Renal pelvis (tissue), 12 donors: Measurements from ENCODE around the gene PRR14. TPM values are rescaled to one million over a fixed set of nuclear protein-coding genes. Genes with fewer than 3 reads are reported as not detected.
A peak's percentile ranks its signal among the peaks of the same experiment; 100 is the strongest.

Experiments used
- DNase-seq: peaks from one replicate; pipeline ENCODE4 v3.0.0-alpha.2; 2013
- long read RNA-seq, 16 experiments: transcript quantifications; one replicate each; lab custom pipeline, GENCODE V29; 2026
- polyA plus RNA-seq, 3 donors: library from polyadenylated mRNA; unstranded; fragments of 120-200 nt; gene quantifications; one replicate each; pipeline ENCODE4 v1.2.1, GENCODE V29; 2013; ENCODE audit not compliant: insufficient read length in 3 of 3

Gene PRR14
- polyA plus RNA-seq = 10 to 100 TPM; 50.6 to 52.4 (median 51.8) TPM
- long read RNA-seq, donor 1, partial matches to known transcripts = 0 of 8 reads
- long read RNA-seq, donor 1, other reads (novel, unspliced or antisense) = 0 of 8 reads
- long read RNA-seq, donor 2, partial matches to known transcripts = 0 of 7 reads
- long read RNA-seq, donor 2, other reads (novel, unspliced or antisense) = 0 of 7 reads
- long read RNA-seq, donor 3, partial matches to known transcripts = 0 of 7 reads
- long read RNA-seq, donor 3, other reads (novel, unspliced or antisense) = 0 of 7 reads
- long read RNA-seq, donor 4, partial matches to known transcripts = 5 of 16 reads
- long read RNA-seq, donor 4, other reads (novel, unspliced or antisense) = 0 of 16 reads
- long read RNA-seq, donor 5, partial matches to known transcripts = 11 of 15 reads
- long read RNA-seq, donor 5, other reads (novel, unspliced or antisense) = 0 of 15 reads
- long read RNA-seq, donor 6, transcript PRR14-202 (12 exons, 2,198 nt) = major isoform, 6 of 10 reads
- long read RNA-seq, donor 6, partial matches to known transcripts = 0 of 10 reads
- long read RNA-seq, donor 6, other reads (novel, unspliced or antisense) = 0 of 10 reads
- long read RNA-seq, donor 7, partial matches to known transcripts = 8 of 15 reads
- long read RNA-seq, donor 7, other reads (novel, unspliced or antisense) = 0 of 15 reads
- long read RNA-seq, donor 8, partial matches to known transcripts = 0 of 7 reads
- long read RNA-seq, donor 8, other reads (novel, unspliced or antisense) = 0 of 7 reads
- long read RNA-seq, donor 9, partial matches to known transcripts = 13 of 20 reads
- long read RNA-seq, donor 9, other reads (novel, unspliced or antisense) = 0 of 20 reads
- long read RNA-seq, donor 10, partial matches to known transcripts = 0 of 11 reads
- long read RNA-seq, donor 10, other reads (novel, unspliced or antisense) = 0 of 11 reads
- long read RNA-seq, donor 11, partial matches to known transcripts = 0 of 10 reads
- long read RNA-seq, donor 11, other reads (novel, unspliced or antisense) = 0 of 10 reads
- long read RNA-seq, donor 12, partial matches to known transcripts = 5 of 11 reads
- long read RNA-seq, donor 12, other reads (novel, unspliced or antisense) = 0 of 11 reads
- long read RNA-seq, donor 13, partial matches to known transcripts = 6 of 10 reads
- long read RNA-seq, donor 13, other reads (novel, unspliced or antisense) = 0 of 10 reads
- long read RNA-seq, donor 14 = 0 reads
- long read RNA-seq, donor 15 = 0 reads
- long read RNA-seq, donor 16, partial matches to known transcripts = 6 of 13 reads
- long read RNA-seq, donor 16, other reads (novel, unspliced or antisense) = 0 of 13 reads

DNA sequence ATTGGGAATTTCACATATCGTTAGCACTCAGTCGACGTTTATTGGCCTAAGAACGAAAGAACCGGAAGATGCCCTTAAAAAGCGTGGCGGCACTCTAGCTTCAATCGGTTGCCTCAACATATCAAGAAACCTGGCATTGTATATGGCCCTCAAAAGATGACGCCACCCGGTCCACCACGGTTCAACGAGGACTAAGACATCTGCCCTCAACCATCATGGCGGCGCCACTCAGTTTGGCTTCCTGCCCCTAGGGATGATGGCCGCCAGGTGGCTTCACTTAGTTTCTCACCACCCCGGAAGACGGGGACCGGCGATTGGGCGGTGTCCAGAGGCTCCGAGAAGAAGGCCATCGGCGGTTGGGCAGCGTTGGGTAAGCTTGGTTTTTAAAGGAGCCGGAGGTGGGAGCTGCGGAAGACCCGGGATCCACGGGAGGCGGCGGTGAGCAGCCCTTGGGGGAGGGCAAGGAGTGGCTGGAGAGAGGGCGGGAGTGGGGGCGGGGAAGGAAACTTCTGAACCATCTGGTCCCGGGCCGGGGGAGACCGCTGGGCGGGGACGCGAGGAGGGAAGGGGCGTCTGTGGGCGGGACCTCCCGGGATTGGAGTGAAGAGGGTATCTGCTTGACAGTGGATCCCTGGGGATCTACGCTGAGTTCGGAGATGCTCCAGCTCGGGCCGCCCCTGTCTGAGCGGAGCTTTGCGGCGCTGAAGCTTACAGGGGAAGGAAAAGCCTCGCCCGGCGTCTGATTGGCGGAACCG is at the start of gene PRR14:
PRR14 (plus strand) TSS at position 592 of the 755 bp plus-strand sequence. CDS start 686 bp downstream, outside the sequence.
- DNase-seq = peak; percentile 100

GRCh38 chr16:30601966-30602365 is 48.8 kb upstream of the PRR14 start:
- DNase-seq = no peak

GRCh38 chr16:30602616-30603277 is 48.0 kb upstream of the PRR14 start:
- no peak for DNase-seq

- no peak for DNase-seq
Measured at GRCh38 chr16:30603945-30604315, 46.8 kb upstream of the PRR14 start.

- DNase-seq = no peak
Measured at GRCh38 chr16:30604316-30604947, 46.3 kb upstream of the PRR14 start.

DNA sequence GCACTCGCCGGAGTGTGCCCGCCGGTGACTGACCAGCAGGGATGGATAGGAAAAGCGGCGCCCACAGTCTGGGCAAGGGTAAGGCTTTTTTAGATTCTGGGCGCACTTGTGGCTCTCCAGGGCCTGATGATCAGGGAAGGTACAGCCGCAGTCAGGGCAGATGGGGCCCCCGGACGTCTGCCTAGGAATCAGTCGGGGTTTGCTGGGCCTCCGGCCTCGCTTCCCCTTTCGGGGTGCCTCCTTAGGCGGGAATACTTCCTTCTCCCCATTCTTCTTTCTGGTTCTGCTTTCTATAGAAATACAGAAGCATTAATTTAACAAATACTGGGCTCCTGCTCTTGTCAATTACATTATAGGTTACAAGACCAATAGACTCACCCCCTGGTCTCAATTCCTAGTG is 45.6 kb upstream of the PRR14 start:
- no peak for DNase-seq

- no peak for DNase-seq
Measured at GRCh38 chr16:30606004-30606403, 44.8 kb upstream of the PRR14 start.

GRCh38 chr16:30609002-30609925 is 41.5 kb upstream of the PRR14 start:
- no peak for DNase-seq

- peak; percentile 99 for DNase-seq
Measured at GRCh38 chr16:30609926-30610839, 40.6 kb upstream of the PRR14 start, which contains the start of gene ZNF689. ZNF689 (minus strand) TSS chr16:30610389; CDS start chr16:30610041, 348 bp downstream.

DNA sequence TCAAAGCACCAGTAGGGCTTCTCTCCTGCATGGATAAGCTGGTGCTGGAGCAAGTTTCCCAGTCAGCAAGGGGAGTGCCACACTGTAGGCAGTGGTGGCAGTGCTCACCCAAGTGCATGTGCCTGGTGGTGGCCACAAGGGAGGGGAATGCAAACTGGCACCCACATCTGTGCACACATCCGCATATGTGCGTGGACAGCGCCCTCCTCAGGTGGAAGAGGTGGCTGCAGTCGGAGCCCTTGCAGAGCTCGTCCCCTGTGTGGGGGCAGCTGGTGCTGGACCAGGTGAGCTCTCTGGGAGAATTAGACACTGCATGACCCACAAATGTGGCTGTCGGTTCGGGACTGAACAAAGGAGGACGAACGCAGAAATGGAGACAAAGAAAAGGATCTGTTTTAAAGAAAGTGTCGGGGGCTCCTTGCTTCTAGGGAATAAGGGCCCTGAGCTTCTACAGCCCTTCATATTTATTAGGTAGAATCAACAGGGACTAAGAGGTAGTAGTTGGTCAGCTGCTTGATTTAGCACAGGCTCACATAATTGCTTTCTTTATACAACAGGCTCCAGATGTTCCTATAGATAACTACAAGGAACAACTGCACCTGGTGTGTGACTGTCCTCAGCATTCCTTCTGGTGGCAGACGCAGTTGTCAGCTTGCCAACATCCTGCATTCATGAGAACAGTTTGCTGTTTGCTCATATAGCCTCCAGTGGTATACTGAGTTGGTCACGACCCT is 35.2 kb upstream of the PRR14 start:
- no peak for DNase-seq

DNA sequence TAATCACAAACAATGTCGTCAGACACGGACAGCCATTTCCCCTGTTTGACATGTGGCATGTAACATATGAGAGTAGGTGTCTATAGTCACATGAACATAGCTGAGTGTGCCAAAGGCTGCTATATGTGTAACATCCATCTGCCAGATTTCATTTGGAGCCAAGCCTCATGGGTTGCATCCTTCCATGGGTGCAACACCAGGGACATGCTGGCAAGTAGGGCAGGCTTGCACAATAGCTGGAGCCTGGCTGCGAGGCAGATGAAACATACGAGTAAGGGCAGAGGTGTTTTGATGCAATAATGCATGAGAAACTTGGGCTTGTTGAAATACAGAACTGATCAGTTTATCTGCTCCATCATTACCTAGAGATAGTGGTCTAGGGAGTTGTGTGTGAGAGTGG is 31.6 kb upstream of the PRR14 start:
- DNase-seq = no peak

DNA sequence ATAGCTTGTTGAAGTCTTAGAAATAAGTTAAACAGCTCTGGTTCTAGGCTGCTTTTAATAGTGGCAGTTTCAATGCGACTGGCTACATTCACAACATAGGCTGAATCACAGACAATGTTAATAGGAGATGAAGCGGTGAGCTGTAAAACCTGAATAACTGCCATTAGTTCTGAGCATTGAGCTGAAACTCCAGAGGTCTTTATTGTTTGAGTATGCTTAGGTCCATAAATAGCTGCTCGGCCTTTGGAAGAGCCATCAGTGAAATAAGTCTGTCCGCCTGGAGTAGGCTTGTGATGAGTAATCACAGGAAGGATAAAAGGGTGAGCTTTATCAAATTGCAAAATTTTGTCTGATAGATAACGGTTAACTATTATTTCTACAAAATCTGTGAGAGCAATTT is 31.1 kb upstream of the PRR14 start:
- no peak for DNase-seq

DNA sequence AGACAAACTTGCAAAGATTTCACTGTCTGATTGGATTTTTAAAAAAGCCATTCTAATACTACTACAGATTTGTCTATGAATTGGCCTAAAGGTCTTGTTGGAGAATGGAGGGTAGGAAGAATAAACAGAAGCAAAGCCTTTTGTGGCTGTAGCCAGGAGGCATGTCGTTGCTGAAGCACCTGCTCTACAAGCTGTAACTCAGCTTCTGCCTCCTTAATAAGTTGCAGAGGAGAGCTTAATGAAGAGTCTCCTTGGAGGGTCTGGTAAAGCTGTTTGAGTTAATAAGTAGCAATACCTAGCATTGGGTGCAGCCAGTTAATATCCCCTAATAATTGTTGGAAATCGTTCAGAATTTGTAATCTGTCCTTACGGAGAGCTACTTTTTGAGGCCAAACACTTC is 30.6 kb upstream of the PRR14 start:
- no peak for DNase-seq

DNA sequence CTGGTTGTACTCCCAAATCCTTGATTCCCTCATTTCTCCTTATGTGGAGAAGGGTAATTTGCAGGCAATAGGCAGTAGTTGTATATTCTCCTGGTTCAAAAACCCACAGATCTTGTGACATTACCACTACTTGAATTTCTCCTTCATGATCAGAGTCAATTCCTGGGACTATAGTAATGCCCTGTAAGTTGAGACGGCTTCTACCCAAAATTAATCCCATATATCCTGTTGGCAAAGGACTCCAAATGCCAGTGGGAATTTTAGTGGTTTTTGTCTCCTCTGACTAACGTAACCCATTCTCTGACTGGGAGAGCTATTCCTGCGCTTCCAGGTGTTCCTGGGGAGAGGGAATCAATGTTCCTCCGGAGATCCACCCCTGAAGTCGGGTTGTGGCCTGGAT is 29.0 kb upstream of the PRR14 start:
- no peak for DNase-seq

DNA sequence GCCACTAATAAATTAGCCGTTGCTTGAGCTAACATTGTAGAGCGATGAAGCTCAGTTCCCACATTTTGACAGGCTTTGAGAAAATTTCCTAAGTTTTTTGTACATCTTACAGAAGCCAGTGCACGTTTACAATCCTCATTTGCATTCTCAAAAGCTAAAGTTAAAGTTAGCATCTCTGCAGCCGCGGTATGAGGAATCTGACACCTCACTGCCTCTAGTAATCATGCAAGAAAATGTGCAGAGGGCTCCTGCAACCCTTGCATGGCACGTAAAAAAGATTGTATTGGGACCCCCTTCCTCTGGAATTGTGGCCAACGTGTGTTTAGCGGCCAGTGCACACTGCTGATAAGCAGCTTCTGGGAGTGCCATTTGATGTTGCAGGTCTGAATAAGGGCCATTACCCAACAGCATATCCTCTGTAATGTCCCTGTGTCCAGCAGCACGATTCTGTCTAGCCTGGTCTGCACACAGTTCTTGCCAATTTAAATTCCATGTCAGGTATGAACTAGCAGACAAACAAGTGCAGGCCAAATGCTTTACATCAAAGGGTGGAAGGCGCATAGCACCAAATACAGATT is 28.2 kb upstream of the PRR14 start:
- DNase-seq = no peak

DNA sequence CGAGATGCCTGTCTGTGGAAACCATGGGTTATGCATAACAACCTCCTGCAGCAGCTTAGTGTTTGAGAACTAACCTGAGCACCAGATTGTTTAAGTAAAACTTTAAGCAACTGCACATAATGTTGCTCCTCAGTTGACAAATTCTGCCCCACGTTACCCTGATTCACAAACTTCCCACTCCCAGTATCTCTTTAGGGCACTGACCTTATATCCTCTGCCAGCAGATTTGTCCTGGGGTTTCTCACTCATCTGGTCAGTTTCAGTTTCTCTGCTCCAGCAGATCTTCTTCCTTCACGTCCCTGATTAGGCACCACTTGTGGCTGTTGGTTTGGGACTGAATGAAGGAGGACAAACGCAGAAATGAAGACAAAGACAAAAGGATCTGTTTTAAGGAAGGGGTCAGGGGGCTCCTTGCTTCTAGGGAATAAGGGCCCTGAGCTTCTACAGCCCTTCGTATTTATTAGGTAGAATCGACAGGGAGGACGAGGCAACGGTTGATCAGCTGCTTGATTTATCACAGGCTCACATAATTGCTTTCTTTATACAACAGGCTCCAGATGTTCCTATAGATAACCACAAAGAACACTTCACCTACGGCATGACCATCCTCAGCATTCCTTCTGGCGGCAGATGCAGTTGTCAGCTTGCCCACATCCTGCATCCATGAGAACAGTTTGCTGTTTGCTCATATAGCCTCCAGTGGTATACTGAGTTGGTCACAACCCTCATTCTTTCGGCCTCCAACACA is 27.1 kb upstream of the PRR14 start:
- no peak for DNase-seq
